ENCODE data around the gene COG4.

DNA sequence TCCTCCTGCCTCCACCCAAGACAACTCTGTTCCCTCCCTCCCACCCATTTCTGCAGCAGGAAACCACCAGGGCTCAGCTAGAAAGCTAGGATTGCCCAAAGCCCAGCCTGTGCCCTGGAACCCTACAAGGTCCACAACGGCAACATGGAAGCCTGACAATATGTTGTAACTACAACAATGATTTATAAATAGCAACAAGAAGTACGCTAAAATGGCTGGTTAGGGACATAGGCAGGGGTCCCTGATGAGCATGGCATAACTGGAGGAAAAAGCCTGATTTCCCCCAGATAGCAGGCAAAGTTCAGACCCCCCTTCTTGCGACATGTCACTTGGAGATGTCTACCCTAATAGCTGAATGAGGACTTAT lies 91.0 kb downstream of the COG4 start:
- TF ChIP-seq, protein P1, sequence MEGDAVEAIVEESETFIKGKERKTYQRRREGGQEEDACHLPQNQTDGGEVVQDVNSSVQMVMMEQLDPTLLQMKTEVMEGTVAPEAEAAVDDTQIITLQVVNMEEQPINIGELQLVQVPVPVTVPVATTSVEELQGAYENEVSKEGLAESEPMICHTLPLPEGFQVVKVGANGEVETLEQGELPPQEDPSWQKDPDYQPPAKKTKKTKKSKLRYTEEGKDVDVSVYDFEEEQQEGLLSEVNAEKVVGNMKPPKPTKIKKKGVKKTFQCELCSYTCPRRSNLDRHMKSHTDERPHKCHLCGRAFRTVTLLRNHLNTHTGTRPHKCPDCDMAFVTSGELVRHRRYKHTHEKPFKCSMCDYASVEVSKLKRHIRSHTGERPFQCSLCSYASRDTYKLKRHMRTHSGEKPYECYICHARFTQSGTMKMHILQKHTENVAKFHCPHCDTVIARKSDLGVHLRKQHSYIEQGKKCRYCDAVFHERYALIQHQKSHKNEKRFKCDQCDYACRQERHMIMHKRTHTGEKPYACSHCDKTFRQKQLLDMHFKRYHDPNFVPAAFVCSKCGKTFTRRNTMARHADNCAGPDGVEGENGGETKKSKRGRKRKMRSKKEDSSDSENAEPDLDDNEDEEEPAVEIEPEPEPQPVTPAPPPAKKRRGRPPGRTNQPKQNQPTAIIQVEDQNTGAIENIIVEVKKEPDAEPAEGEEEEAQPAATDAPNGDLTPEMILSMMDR (IDR thresholded peaks at IDR 0.05) = no peak
- TF ChIP-seq POLR2A (IDR thresholded peaks at IDR 0.05) = no peak

Measured in adrenal gland (tissue), 5 donors.